GM23338 (cell line): ENCODE results near the gene ZBTB34. TPM values are rescaled to one million over a fixed set of nuclear protein-coding genes. Genes with fewer than 3 reads are reported as not detected.
"Not testable (repeated sequence)": the region's sequence is repeated elsewhere in the genome, so short reads cannot be mapped to it uniquely, and the experiment has no call there.

Source experiments
- ATAC-seq: fragments of 200-7000 bp; cut with Tn5 transposase; 3 replicates; pipeline ENCODE4 v1.9.1; 2020
- DNase-seq: peaks from one replicate; pipeline ENCODE4 v3.0.0-alpha.2; 2015; ENCODE audit warnings: low spot score
- H2AFZ ChIP-seq: fragments of 200-600 bp; sonication (generic); 2 replicates; pipeline ENCODE4 v1.8.0; 2016; ENCODE audit warnings: antibody characterized with exemption, mild to moderate bottlenecking, moderate library complexity
- H3F3A ChIP-seq: fragments of 200-600 bp; sonication (generic); replicated peaks from 2 replicates; pipeline ENCODE4 v1.8.0; 2017; ENCODE audit warnings: antibody characterized with exemption, mixed run types, low read depth
- H3K27ac ChIP-seq: fragments of 200-600 bp; sonication (generic); 2 replicates; pipeline ENCODE4 v1.6.1; 2016; ENCODE audit warnings: low read depth
- H3K27me3 ChIP-seq: fragments of 200-600 bp; sonication (generic); 2 replicates; pipeline ENCODE4 v1.8.0; 2016; ENCODE audit warnings: mild to moderate bottlenecking, mixed run types, moderate library complexity; ENCODE audit not compliant: insufficient read depth
- H3K36me3 ChIP-seq: fragments of 200-600 bp; sonication (generic); 2 replicates; pipeline ENCODE4 v1.8.0; 2016; ENCODE audit warnings: mild to moderate bottlenecking; ENCODE audit not compliant: insufficient read depth
- H3K4me1 ChIP-seq: fragments of 200-600 bp; sonication (generic); 2 replicates; pipeline ENCODE4 v1.8.0; 2016; ENCODE audit warnings: mild to moderate bottlenecking, moderate library complexity; ENCODE audit not compliant: insufficient read depth
- H3K4me2 ChIP-seq: fragments of 200-600 bp; sonication (generic); 2 replicates; pipeline ENCODE4 v1.7.1; 2017; ENCODE audit warnings: mixed run types
- H3K4me3 ChIP-seq: fragments of 200-600 bp; sonication (generic); 2 replicates; pipeline ENCODE4 v1.6.1; 2016; ENCODE audit warnings: mixed run types
- H3K79me2 ChIP-seq: fragments of 200-600 bp; sonication (generic); replicated peaks from 2 replicates; pipeline ENCODE4 v1.8.0; 2017; ENCODE audit warnings: mild to moderate bottlenecking; ENCODE audit not compliant: insufficient read depth
- H3K9me2 ChIP-seq: fragments of 200-600 bp; sonication (generic); 2 replicates; pipeline ENCODE4 v1.8.0; 2017; ENCODE audit not compliant: insufficient read depth
- H4K20me1 ChIP-seq: fragments of 200-600 bp; sonication (generic); replicated peaks from 2 replicates; pipeline ENCODE4 v1.8.0; 2017; ENCODE audit warnings: mild to moderate bottlenecking; ENCODE audit not compliant: insufficient read depth
- H3K27ac Mint-ChIP-seq: 2 replicates; pipeline ENCODE4 v1.8.0; 2020; ENCODE audit warnings: inconsistent platforms, mild to moderate bottlenecking, moderate library complexity, mixed read lengths
- H3K27me3 Mint-ChIP-seq: 3 replicates; pipeline ENCODE4 v1.8.0; 2022; ENCODE audit warnings: low read depth, mild to moderate bottlenecking, moderate library complexity, mixed read lengths, inconsistent platforms; ENCODE audit not compliant: insufficient read depth, poor library complexity
- H3K36me3 Mint-ChIP-seq: 3 replicates; pipeline ENCODE4 v1.8.0; 2021; ENCODE audit warnings: low read depth, mild to moderate bottlenecking, inconsistent platforms, moderate library complexity, mixed read lengths
- H3K4me1 Mint-ChIP-seq: 3 replicates; pipeline ENCODE4 v1.8.0; 2020; ENCODE audit warnings: mild to moderate bottlenecking, inconsistent platforms, mixed read lengths
- H3K4me3 Mint-ChIP-seq: 3 replicates; pipeline ENCODE4 v1.8.0; 2021; ENCODE audit warnings: moderate library complexity, mild to moderate bottlenecking, inconsistent platforms, mixed read lengths
- H3K9me3 Mint-ChIP-seq: 3 replicates; pipeline ENCODE4 v1.8.0; 2020; ENCODE audit warnings: moderate library complexity, mild to moderate bottlenecking, inconsistent platforms, mixed read lengths
- EZH2 ChIP-seq: fragments of 200-600 bp; sonication (generic); IDR thresholded peaks from one replicate; pipeline ENCODE4 v1.8.0; 2017; ENCODE audit warnings: antibody characterized with exemption, mild to moderate bottlenecking, low read depth; ENCODE audit not compliant: unreplicated experiment
- EZH2phosphoT487 ChIP-seq: fragments of 200-600 bp; sonication (generic); IDR thresholded peaks from one replicate; pipeline ENCODE4 v1.8.1; 2018; ENCODE audit warnings: antibody characterized with exemption; ENCODE audit not compliant: unreplicated experiment
- JUNB ChIP-seq: IDR thresholded peaks from one replicate; pipeline ENCODE4 v1.6.1; 2016; ENCODE audit warnings: antibody characterized with exemption; ENCODE audit not compliant: unreplicated experiment
- NANOG ChIP-seq: IDR thresholded peaks from 2 replicates; pipeline ENCODE4 v1.6.1; 2016; ENCODE audit warnings: antibody characterized with exemption, borderline replicate concordance
- POLR2AphosphoS5 ChIP-seq: IDR thresholded peaks from 2 replicates; pipeline ENCODE4 v1.6.1; 2016; ENCODE audit warnings: antibody characterized with exemption, low read depth
- REST ChIP-seq: IDR thresholded peaks from one replicate; pipeline ENCODE4 v1.6.1; 2018; ENCODE audit warnings: antibody characterized with exemption; ENCODE audit not compliant: unreplicated experiment
- STAT1 ChIP-seq: IDR thresholded peaks from one replicate; pipeline ENCODE4 v1.6.1; 2016; ENCODE audit warnings: antibody characterized with exemption; ENCODE audit not compliant: unreplicated experiment
- ZNF114 ChIP-seq: fragments of 250-450 bp; sonication (Bioruptor Pico); IDR thresholded peaks from 2 replicates; pipeline ENCODE4 v1.5.0; 2020; ENCODE audit warnings: mild to moderate bottlenecking, moderate library complexity
- ZNF331 ChIP-seq: fragments of 250-450 bp; sonication (Bioruptor Pico); IDR thresholded peaks from 2 replicates; pipeline ENCODE4 v1.5.0; 2020; ENCODE audit warnings: low read depth, mild to moderate bottlenecking, moderate library complexity
- polyA plus RNA-seq: library from polyadenylated mRNA; unstranded; fragments of >200 nt; fragmentation: Nextera tagmentation; extraction: Ambion mirVana; gene quantifications from 2 replicates; pipeline ENCODE4 v1.2.1, GENCODE V29; 2016
- total RNA-seq: library from RNA; depleted of rRNA; stranded (reverse); fragments of >200 nt; shearing (Covaris generic); gene quantifications from 2 replicates; pipeline ENCODE4 v1.2.3, GENCODE V29; 2014
- TF ChIP-seq, protein P1 (sequence below): fragments of 250-450 bp; sonication (Bioruptor Pico); IDR thresholded peaks from 2 replicates; pipeline ENCODE4 v1.5.0; 2020; ENCODE audit warnings: mild to moderate bottlenecking, moderate library complexity
- TF ChIP-seq, protein P2 (sequence below): IDR thresholded peaks from 2 replicates; pipeline ENCODE4 v1.6.1; 2016; ENCODE audit warnings: antibody characterized with exemption

The ZBTB34 gene
- total and polyA plus RNA-seq, 2 experiments from 2014 or later, result 6.4 to 21.9 TPM

DNA sequence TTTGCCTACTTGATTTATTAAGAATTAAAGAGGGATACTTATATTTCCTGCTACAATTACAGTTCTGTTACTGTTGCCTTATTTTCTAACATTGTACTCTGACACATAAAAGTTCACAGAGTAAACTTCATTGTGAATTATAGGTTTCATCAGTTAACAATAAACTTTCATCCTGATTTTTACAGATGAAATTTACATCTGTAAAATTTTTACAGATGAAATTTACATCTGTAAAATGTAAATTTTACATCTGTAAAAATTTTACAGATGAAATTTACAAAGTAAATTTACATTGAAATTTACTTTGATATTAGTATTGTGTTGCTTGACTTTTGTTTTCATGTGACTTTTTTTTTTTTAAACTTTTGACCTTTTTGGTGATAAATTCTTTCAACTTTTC is 46.3 kb upstream of the ZBTB34 start (continued):
- TF ChIP-seq, protein P1, sequence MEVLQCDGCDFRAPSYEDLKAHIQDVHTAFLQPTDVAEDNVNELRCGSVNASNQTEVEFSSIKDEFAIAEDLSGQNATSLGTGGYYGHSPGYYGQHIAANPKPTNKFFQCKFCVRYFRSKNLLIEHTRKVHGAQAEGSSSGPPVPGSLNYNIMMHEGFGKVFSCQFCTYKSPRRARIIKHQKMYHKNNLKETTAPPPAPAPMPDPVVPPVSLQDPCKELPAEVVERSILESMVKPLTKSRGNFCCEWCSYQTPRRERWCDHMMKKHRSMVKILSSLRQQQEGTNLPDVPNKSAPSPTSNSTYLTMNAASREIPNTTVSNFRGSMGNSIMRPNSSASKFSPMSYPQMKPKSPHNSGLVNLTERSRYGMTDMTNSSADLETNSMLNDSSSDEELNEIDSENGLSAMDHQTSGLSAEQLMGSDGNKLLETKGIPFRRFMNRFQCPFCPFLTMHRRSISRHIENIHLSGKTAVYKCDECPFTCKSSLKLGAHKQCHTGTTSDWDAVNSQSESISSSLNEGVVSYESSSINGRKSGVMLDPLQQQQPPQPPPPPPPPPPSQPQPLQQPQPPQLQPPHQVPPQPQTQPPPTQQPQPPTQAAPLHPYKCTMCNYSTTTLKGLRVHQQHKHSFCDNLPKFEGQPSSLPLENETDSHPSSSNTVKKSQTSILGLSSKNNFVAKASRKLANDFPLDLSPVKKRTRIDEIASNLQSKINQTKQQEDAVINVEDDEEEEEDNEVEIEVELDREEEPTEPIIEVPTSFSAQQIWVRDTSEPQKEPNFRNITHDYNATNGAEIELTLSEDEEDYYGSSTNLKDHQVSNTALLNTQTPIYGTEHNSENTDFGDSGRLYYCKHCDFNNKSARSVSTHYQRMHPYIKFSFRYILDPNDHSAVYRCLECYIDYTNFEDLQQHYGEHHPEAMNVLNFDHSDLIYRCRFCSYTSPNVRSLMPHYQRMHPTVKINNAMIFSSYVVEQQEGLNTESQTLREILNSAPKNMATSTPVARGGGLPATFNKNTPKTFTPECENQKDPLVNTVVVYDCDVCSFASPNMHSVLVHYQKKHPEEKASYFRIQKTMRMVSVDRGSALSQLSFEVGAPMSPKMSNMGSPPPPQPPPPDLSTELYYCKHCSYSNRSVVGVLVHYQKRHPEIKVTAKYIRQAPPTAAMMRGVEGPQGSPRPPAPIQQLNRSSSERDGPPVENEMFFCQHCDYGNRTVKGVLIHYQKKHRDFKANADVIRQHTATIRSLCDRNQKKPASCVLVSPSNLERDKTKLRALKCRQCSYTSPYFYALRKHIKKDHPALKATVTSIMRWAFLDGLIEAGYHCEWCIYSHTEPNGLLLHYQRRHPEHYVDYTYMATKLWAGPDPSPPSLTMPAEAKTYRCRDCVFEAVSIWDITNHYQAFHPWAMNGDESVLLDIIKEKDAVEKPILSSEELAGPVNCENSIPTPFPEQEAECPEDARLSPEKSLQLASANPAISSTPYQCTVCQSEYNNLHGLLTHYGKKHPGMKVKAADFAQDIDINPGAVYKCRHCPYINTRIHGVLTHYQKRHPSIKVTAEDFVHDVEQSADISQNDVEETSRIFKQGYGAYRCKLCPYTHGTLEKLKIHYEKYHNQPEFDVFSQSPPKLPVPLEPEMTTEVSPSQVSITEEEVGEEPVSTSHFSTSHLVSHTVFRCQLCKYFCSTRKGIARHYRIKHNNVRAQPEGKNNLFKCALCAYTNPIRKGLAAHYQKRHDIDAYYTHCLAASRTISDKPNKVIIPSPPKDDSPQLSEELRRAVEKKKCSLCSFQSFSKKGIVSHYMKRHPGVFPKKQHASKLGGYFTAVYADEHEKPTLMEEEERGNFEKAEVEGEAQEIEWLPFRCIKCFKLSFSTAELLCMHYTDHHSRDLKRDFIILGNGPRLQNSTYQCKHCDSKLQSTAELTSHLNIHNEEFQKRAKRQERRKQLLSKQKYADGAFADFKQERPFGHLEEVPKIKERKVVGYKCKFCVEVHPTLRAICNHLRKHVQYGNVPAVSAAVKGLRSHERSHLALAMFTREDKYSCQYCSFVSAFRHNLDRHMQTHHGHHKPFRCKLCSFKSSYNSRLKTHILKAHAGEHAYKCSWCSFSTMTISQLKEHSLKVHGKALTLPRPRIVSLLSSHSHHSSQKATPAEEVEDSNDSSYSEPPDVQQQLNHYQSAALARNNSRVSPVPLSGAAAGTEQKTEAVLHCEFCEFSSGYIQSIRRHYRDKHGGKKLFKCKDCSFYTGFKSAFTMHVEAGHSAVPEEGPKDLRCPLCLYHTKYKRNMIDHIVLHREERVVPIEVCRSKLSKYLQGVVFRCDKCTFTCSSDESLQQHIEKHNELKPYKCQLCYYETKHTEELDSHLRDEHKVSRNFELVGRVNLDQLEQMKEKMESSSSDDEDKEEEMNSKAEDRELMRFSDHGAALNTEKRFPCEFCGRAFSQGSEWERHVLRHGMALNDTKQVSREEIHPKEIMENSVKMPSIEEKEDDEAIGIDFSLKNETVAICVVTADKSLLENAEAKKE (CRISPR knock-in tag), result no peak

GRCh38 chr9:126817615-126818014 is 42.8 kb upstream of the ZBTB34 start:
- H3K27me3 ChIP-seq, H4K20me1 ChIP-seq, H3K4me2 ChIP-seq, H3K4me3 ChIP-seq, H3K36me3 ChIP-seq, H3K27me3 Mint-ChIP-seq, H3F3A ChIP-seq, H3K4me1 Mint-ChIP-seq, H3K9me2 ChIP-seq, H3K27ac ChIP-seq, H3K4me3 Mint-ChIP-seq, H3K4me1 ChIP-seq, H2AFZ ChIP-seq, ATAC-seq, DNase-seq, H3K27ac Mint-ChIP-seq: not testable (repeated sequence)
- H3K9me3 Mint-ChIP-seq, result peaks cover 32% of the 10 kb centered on the region
- peaks cover 81% of the 10 kb centered on the region for H3K79me2 ChIP-seq
- H3K36me3 Mint-ChIP-seq, result peaks cover 78% of the 10 kb centered on the region

DNA sequence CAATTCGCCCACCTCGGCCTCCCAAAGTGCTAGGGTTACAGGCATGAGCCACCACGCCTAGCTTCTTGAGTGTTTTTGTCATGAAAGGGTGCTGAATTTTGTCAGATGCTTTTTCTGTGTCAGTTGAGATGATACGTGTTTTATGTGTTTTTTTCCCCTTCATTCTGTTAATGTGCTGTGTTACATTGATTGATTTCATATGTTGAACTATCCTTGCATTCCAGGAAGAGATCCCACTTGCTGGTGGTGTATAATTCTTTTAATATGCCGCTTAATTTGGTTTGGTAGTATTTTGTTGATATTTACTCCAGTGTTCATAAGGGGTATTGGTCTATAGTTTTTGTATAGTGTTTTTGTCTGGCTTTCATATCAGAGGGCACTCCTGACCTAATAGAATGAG is 42.0 kb upstream of the ZBTB34 start:
- DNase-seq, result no peak
- Histone ChIP-seq H3K79me2 (peaks cover 73% of the 10 kb centered on the region), H3K27me3 (no peaks in the 10 kb centered on the region), H2AFZ (no peak overlapping the region), H3K9me2 (no peaks in the 10 kb centered on the region; the same call in 1 of the 2 replicates), H4K20me1 (no peaks in the 10 kb centered on the region; the same call in none of the 2 replicates), H3K27ac (no peak overlapping the region), H3K4me1 (no peaks in the 10 kb centered on the region), H3K36me3 (peaks cover 7% of the 10 kb centered on the region; the same call in 1 of the 2 replicates), H3K4me2 (no peak overlapping the region), H3F3A (no peaks in the 10 kb centered on the region), H3K4me3 (no peak overlapping the region)
- Mint-ChIP-seq H3K9me3 (peaks cover 32% of the 10 kb centered on the region), H3K36me3 (peaks cover 71% of the 10 kb centered on the region), H3K4me1 (no peaks in the 10 kb centered on the region), H3K4me3 (no peak overlapping the region), H3K27ac (no peak overlapping the region), H3K27me3 (peaks cover 2% of the 10 kb centered on the region)
- no peak for ATAC-seq
- no peak for TF ChIP-seq JUNB
- TF ChIP-seq POLR2AphosphoS5, result no peak
- no peak for TF ChIP-seq ZNF331 (CRISPR knock-in tag)
- TF ChIP-seq ZNF114 (CRISPR knock-in tag), result no peak
- TF ChIP-seq EZH2, result no peak
- TF ChIP-seq STAT1, result no peak
- no peak for TF ChIP-seq NANOG
- no peak for TF ChIP-seq EZH2phosphoT487
- TF ChIP-seq, protein P2, sequence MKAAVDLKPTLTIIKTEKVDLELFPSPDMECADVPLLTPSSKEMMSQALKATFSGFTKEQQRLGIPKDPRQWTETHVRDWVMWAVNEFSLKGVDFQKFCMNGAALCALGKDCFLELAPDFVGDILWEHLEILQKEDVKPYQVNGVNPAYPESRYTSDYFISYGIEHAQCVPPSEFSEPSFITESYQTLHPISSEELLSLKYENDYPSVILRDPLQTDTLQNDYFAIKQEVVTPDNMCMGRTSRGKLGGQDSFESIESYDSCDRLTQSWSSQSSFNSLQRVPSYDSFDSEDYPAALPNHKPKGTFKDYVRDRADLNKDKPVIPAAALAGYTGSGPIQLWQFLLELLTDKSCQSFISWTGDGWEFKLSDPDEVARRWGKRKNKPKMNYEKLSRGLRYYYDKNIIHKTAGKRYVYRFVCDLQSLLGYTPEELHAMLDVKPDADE, result no peak
- no peak for TF ChIP-seq REST
